Keratinocyte (primary cell): ENCODE measurements around the gene DTL. TPM values are rescaled to one million over a fixed set of nuclear protein-coding genes. Genes with fewer than 3 reads are reported as not detected.
A peak's percentile ranks its signal among the peaks of the same experiment; 100 is the strongest.

Experiments
- DNase-seq: peaks from one replicate; pipeline ENCODE4 v3.0.0-alpha.2; 2011; ENCODE audit warnings: low read depth, missing footprints, low spot score
- FAIRE-seq: peaks from 2 replicates; lab custom pipeline; 2011; peaks lifted over from hg19 to GRCh38; lab: Jason Lieb, UNC
- H2AFZ ChIP-seq: 2 replicates; pipeline ENCODE4 v1.6.0; 2012; ENCODE audit warnings: low read length, control low read depth, inconsistent platforms; ENCODE audit not compliant: control insufficient read depth
- H3K27ac ChIP-seq: 2 replicates; pipeline ENCODE4 v1.5.1; 2011; ENCODE audit warnings: low read length; ENCODE audit not compliant: control insufficient read depth, insufficient read depth
- H3K27me3 ChIP-seq: 3 replicates; pipeline ENCODE4 v1.6.0; 2011; ENCODE audit warnings: low read length; ENCODE audit not compliant: control insufficient read depth, insufficient read depth; ENCODE audit errors: extremely low read depth
- H3K36me3 ChIP-seq, 2 experiments: 2 replicates in 1 of 2; 3 replicates in 1 of 2; pipeline ENCODE4 v1.5.1; 2011; ENCODE audit warnings: low read length in 2 of 2, mild to moderate bottlenecking in 1 of 2; ENCODE audit not compliant: control insufficient read depth in 2 of 2, insufficient read depth in 2 of 2; ENCODE audit errors: extremely low read depth in 1 of 2
- H3K4me1 ChIP-seq: 3 replicates; pipeline ENCODE4 v1.5.1; 2011; ENCODE audit warnings: low read length; ENCODE audit not compliant: control insufficient read depth, insufficient read depth; ENCODE audit errors: extremely low read depth
- H3K4me2 ChIP-seq: 3 replicates; pipeline ENCODE4 v1.6.0; 2011; ENCODE audit warnings: low read depth, low read length; ENCODE audit not compliant: control insufficient read depth, insufficient read depth; ENCODE audit errors: extremely low read depth
- H3K4me3 ChIP-seq, 3 experiments: fragments of 200-600 bp in 1 of 3; sonication (generic) in 1 of 3; 2 replicates in 2 of 3; 3 replicates in 1 of 3; pipeline ENCODE4 v1.5.1; 2011 to 2016; ENCODE audit warnings: low read length in 3 of 3, mild to moderate bottlenecking in 3 of 3, control low read depth in 2 of 3, inconsistent platforms in 1 of 3, low read depth in 1 of 3, mixed read lengths in 1 of 3, mixed run types in 1 of 3, moderate library complexity in 1 of 3; ENCODE audit not compliant: control insufficient read depth in 2 of 3, insufficient read depth in 2 of 3; ENCODE audit errors: extremely low read depth in 1 of 3
- H3K79me2 ChIP-seq: 2 replicates; pipeline ENCODE4 v1.6.0; 2012; ENCODE audit warnings: low read length; ENCODE audit not compliant: control insufficient read depth, insufficient read depth
- H3K9ac ChIP-seq: 3 replicates; pipeline ENCODE4 v1.6.0; 2011; ENCODE audit warnings: low read length; ENCODE audit not compliant: control insufficient read depth, insufficient read depth; ENCODE audit errors: extremely low read depth
- H3K9me1 ChIP-seq: 3 replicates; pipeline ENCODE4 v1.6.0; 2011; ENCODE audit warnings: low read length; ENCODE audit not compliant: control insufficient read depth, insufficient read depth; ENCODE audit errors: extremely low read depth
- H3K9me3 ChIP-seq: 2 replicates; pipeline ENCODE4 v1.5.1; 2012; ENCODE audit warnings: low read depth, low read length; ENCODE audit not compliant: control insufficient read depth
- H4K20me1 ChIP-seq: 3 replicates; pipeline ENCODE4 v1.6.0; 2011; ENCODE audit warnings: low read length; ENCODE audit not compliant: control insufficient read depth, insufficient read depth; ENCODE audit errors: extremely low read depth
- EZH2 ChIP-seq: IDR thresholded peaks from one replicate; pipeline ENCODE4 v1.6.1; 2012; ENCODE audit warnings: inconsistent platforms, mild to moderate bottlenecking, low read length, moderate library complexity
- dilution Hi-C: fragments of 300-500 bp; cut with MboI; formaldehyde crosslinking; loops from one replicate; pipeline ENCODE4 v1.7.0; 2020; ENCODE audit warnings: low sequenced_read_pairs; ENCODE audit not compliant: extremely low pct_ligation_motif_present
- polyA plus RNA-seq, 5 experiments: library from polyadenylated mRNA; depleted of rRNA in 3 of 5; stranded (reverse) in 3 of 5; stranded (forward) in 1 of 5; unstranded in 1 of 5; fragments of >200 nt; gene quantifications; 1 replicate in 1 of 5; 2 replicates in 3 of 5; 3 replicates in 1 of 5; pipeline versions ENCODE4 v1.2.1 to v1.2.3, GENCODE V29; 2011 to 2012; ENCODE audit warnings: missing spikeins in 2 of 5, low read depth in 1 of 5, low replicate concordance in 1 of 5
- TF ChIP-seq, protein P1 (sequence below), 3 experiments: IDR thresholded peaks in 1 of 3; conservative IDR thresholded peaks in 1 of 3; optimal IDR thresholded peaks in 1 of 3; 2 replicates in 2 of 3; 3 replicates in 1 of 3; pipeline versions ENCODE3 to v1.5.1; 2011; ENCODE audit warnings: low read length in 3 of 3, mild to moderate bottlenecking in 3 of 3, moderate library complexity in 2 of 3, control low read depth in 1 of 3, inconsistent platforms in 1 of 3; ENCODE audit not compliant: insufficient read depth in 2 of 3; ENCODE audit errors: extremely low read depth in 1 of 3

The DTL gene
- polyA plus RNA-seq, 1 donor (not counting 4 experiments of a cell fraction or from before 2014, with no cell fraction given) = 9.3 TPM

DNA sequence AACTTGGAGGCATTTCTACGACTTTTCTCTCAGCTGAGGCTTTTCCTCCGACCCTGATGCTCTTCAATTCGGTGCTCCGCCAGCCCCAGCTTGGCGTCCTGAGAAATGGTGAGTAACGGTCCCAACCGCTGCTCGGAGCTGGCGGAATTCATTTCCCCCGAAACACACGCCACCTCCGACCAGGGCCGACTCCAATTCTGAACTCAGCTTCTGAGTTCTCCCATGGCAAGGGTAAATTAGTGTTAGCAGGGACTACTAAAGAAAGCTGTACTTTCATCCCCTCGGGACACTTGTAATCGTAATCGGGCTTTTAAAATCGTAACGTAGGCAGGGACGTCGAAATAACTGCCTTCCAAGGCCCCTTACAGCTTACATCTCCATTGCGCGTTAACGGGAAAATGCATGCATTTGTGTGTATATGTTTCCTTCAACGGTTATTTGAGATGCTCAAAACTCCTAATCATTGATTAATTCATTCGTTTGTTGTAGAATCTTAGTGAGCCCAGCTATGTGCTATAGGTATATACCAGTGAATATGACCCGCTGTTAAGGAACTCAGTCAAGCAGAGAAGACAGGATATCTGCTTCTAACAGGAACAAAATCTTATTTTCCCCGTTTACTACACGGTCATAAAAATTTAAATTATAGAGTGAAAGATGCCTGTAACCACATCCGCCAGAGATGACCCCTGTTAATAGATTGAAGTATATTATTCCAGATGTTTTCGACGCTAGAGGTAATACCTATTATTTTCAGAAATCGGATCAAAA is 472 bp downstream of the DTL start:
- H4K20me1 ChIP-seq = no peaks in the 10 kb centered on the region
- TF ChIP-seq, protein P1, sequence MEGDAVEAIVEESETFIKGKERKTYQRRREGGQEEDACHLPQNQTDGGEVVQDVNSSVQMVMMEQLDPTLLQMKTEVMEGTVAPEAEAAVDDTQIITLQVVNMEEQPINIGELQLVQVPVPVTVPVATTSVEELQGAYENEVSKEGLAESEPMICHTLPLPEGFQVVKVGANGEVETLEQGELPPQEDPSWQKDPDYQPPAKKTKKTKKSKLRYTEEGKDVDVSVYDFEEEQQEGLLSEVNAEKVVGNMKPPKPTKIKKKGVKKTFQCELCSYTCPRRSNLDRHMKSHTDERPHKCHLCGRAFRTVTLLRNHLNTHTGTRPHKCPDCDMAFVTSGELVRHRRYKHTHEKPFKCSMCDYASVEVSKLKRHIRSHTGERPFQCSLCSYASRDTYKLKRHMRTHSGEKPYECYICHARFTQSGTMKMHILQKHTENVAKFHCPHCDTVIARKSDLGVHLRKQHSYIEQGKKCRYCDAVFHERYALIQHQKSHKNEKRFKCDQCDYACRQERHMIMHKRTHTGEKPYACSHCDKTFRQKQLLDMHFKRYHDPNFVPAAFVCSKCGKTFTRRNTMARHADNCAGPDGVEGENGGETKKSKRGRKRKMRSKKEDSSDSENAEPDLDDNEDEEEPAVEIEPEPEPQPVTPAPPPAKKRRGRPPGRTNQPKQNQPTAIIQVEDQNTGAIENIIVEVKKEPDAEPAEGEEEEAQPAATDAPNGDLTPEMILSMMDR (optimal IDR thresholded peaks at IDR 0.05 in 1 of 3, IDR thresholded peaks at IDR 0.05 in 1 of 3, conservative IDR thresholded peaks at IDR 0.05 in 1 of 3; ENCODE audit: extremely low read depth in 1 of 3, insufficient read depth in 2 of 3, low read length in 3 of 3) = no peak
- no peak for TF ChIP-seq EZH2
- peak overlapping the region; percentile 96 for H3K27ac ChIP-seq
- no peaks in the 10 kb centered on the region for H3K9me3 ChIP-seq
- peaks cover 24% of the 10 kb centered on the region for H3K4me1 ChIP-seq
- H3K36me3 ChIP-seq = peaks cover 0 to 7% of the 10 kb centered on the region in 2 experiments
- FAIRE-seq (peak; percentile 26), DNase-seq (no peak)
- H3K9ac ChIP-seq = peak overlapping the region; percentile 94
- H3K27me3 ChIP-seq = no peaks in the 10 kb centered on the region
- peaks cover 73% of the 10 kb centered on the region for H3K79me2 ChIP-seq
- peak overlapping the region; percentile 95 for H3K4me2 ChIP-seq
- H3K9me1 ChIP-seq = no peaks in the 10 kb centered on the region
- H3K4me3 ChIP-seq = peak overlapping the region; percentile 52 to 89 (median 80)
- dilution Hi-C loops = no loop called here
- H2AFZ ChIP-seq = peak overlapping the region; percentile 96

DNA sequence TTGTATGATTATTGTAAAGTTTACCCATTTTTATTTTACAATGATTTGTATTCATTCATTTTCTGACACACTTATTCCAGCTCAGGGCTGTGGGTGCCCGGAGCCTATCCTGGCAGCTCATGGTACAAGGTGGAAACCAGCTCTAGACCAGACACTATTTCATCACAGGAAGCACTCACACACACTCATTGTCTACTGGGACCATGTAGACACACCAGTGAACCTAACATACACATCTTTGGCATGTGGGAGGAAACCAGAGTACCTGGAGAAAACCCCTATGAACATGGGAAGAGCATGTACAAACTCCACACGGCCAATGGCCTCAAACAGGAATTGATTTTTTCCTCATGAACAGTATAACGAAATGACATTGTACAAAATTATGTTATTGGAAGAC is 2.4 kb downstream of the DTL start:
- Histone ChIP-seq H4K20me1 (no peaks in the 10 kb centered on the region), H3K9ac (no peak overlapping the region), H3K4me1 (peaks cover 19% of the 10 kb centered on the region), H3K9me3 (no peaks in the 10 kb centered on the region), H3K4me2 (peak overlapping the region; percentile 95), H3K27ac (peak overlapping the region; percentile 37), H3K4me3 (peak overlapping the region in 1 of 3 experiments; percentile 10), H2AFZ (peak overlapping the region; percentile 22), H3K79me2 (peaks cover 74% of the 10 kb centered on the region), H3K36me3 (peaks cover 0 to 5% of the 10 kb centered on the region in 2 experiments), H3K27me3 (no peaks in the 10 kb centered on the region), H3K9me1 (no peaks in the 10 kb centered on the region)
- dilution Hi-C loops = no loop called here
- no peak for DNase-seq
- no peak for TF ChIP-seq EZH2
- TF ChIP-seq, protein P1 (optimal IDR thresholded peaks at IDR 0.05 in 1 of 3, IDR thresholded peaks at IDR 0.05 in 1 of 3, conservative IDR thresholded peaks at IDR 0.05 in 1 of 3; ENCODE audit: extremely low read depth in 1 of 3, insufficient read depth in 2 of 3, low read length in 3 of 3) = no peak
- peak; percentile 5 for FAIRE-seq
